IgD-negative memory B cell (primary cell): ENCODE measurements around the gene NOS3. TPM values are rescaled to one million over a fixed set of nuclear protein-coding genes. Genes with fewer than 3 reads are reported as not detected.
A peak's percentile ranks its signal among the peaks of the same experiment; 100 is the strongest.

Experiments used
- H3K27ac Mint-ChIP-seq, 3 donors: one replicate each; pipeline ENCODE4 v1.8.0; 2020 to 2022; ENCODE audit warnings: mild to moderate bottlenecking in 3 of 3, mixed read lengths in 3 of 3, moderate library complexity in 1 of 3
- H3K27me3 Mint-ChIP-seq: one replicate; pipeline ENCODE4 v1.8.0; 2021; ENCODE audit warnings: mixed read lengths
- H3K36me3 Mint-ChIP-seq: one replicate; pipeline ENCODE4 v1.8.0; 2020; ENCODE audit warnings: mild to moderate bottlenecking, mixed read lengths
- H3K4me1 Mint-ChIP-seq, 3 donors: one replicate each; pipeline ENCODE4 v1.8.0; 2020 to 2022; ENCODE audit warnings: mixed read lengths in 3 of 3, mild to moderate bottlenecking in 1 of 3
- H3K4me3 Mint-ChIP-seq, 4 donors: one replicate each; pipeline ENCODE4 v1.8.0; 2020 to 2022; ENCODE audit warnings: mild to moderate bottlenecking in 4 of 4, mixed read lengths in 4 of 4, moderate library complexity in 3 of 4
- H3K9me3 Mint-ChIP-seq, 3 donors: one replicate each; pipeline ENCODE4 v1.8.0; 2020 to 2021; ENCODE audit warnings: mixed read lengths in 3 of 3, mild to moderate bottlenecking in 1 of 3
- polyA plus RNA-seq: library from polyadenylated mRNA; unstranded; fragments of 300-500 nt; fragmentation: Illumina TruSeq; gene quantifications from one replicate; pipeline ENCODE4 v1.2.3, GENCODE V29; 2021

Gene NOS3
- polyA plus RNA-seq, 1 donor from 2014 or later, result 2.0 TPM

DNA sequence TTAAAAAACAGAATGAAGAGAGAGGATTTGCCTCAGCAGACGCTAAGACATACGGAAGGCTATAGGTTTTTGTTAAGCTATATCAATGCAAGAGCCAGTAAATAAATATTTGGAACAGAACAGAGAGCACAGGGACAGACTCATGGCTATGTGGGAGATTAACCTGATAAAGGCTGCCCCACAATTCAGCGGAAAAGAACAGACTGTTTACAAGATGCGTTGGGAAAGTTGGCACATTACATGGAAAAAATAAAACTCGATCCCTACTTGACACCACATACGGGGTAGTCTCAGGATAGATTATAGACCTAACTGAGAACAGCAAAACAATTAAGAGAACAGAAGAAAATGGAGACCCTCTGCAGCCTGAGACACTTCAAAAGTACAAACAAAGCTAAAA, 23.5 kb upstream of the NOS3 start:
- Mint-ChIP-seq H3K4me3 (no peak overlapping the region), H3K27ac (no peak overlapping the region), H3K4me1 (peaks cover 0 to 10% (median 1%) of the 10 kb centered on the region in 3 donors), H3K36me3 (peaks cover 2% of the 10 kb centered on the region), H3K9me3 (no peaks in the 10 kb centered on the region), H3K27me3 (peaks cover 8% of the 10 kb centered on the region)

GRCh38 chr7:150968056-150968733, 22.6 kb upstream of the NOS3 start:
- peaks cover 1 to 12% (median 3%) of the 10 kb centered on the region in 3 donors for H3K4me1 Mint-ChIP-seq
- H3K9me3 Mint-ChIP-seq, result no peaks in the 10 kb centered on the region
- H3K4me3 Mint-ChIP-seq, result no peak overlapping the region
- peaks cover 6% of the 10 kb centered on the region for H3K27me3 Mint-ChIP-seq
- H3K27ac Mint-ChIP-seq, result peak overlapping the region in 1 of 3 donors; percentile 31
- peaks cover 2% of the 10 kb centered on the region for H3K36me3 Mint-ChIP-seq

DNA sequence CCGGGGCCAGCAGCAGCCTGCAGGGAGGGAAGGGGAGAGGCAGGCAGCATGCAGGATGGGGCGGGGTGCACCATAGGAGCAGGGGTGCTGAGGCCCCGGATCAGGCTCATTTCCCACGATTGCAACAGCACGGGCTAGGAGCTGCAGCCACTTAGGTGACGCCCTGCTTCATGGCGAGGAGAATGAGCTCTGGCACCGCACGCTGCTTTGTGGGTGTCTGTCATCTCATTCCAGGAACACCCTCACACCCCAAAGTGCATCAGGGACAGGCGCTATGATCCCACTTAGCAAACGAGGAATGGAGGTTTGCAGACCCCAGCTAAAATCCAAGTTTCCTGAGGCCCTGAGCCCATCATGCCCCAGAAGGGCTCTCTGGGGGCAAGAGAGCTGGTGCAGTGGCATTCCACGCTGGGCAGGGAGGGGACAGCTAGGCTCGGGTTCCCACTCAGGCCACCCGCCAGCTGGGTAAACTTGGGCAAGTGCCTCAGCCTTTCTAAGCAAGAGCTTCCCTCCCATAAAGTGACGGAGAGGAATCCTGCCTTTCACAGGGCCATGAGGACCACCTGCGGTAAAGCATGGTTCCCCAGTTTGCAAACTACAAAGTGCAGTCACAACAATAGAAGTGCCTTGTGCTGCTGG, 22.0 kb upstream of the NOS3 start:
- no peak overlapping the region for H3K4me3 Mint-ChIP-seq
- peaks cover 2% of the 10 kb centered on the region for H3K36me3 Mint-ChIP-seq
- H3K27me3 Mint-ChIP-seq, result peaks cover 5% of the 10 kb centered on the region
- no peaks in the 10 kb centered on the region for H3K9me3 Mint-ChIP-seq
- no peak overlapping the region for H3K27ac Mint-ChIP-seq
- peaks cover 2 to 17% (median 8%) of the 10 kb centered on the region in 3 donors for H3K4me1 Mint-ChIP-seq

DNA sequence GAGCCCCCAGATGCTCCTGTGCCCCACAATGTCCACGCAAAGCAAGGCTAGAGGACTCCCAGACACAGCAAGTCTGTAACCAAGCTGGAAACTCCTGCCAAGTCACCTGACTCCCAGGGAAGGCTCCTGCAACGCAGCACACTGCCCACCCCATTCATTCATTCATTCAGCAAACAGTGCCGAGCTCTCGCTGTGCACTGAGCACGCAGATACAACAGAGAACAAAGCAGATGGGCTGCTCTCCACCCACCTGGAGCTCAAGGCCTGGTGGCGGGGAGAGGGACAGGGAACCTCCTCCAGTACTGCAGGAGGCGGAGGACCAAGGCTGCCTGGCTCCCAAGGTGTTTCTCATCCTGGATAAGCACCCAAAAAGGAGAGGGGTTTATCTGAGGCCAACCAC, 21.3 kb upstream of the NOS3 start:
- Mint-ChIP-seq H3K36me3 (peaks cover 2% of the 10 kb centered on the region), H3K27ac (no peak overlapping the region), H3K27me3 (peaks cover 3% of the 10 kb centered on the region), H3K9me3 (no peaks in the 10 kb centered on the region), H3K4me3 (no peak overlapping the region), H3K4me1 (peaks cover 6 to 21% (median 15%) of the 10 kb centered on the region in 3 donors)

DNA sequence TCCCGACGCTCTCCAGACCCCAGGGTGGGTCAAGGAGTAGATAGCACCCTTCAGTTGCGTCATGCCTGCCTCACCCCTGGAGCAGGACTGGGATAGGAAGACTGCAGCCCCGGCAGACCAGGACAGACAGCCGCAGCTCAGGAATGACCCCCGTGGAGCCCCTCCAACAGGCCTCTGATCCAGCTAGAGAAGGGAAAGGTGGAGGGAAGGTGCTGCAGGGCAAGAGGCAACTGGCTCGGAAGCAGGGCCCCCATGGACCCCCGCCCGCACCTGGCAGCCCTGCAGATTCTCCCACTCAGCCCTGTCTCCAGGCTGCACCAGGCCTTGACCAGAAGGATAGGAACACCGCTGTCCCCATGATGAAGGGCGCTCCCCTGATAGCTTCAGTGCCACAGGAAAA, 20.4 kb upstream of the NOS3 start:
- Mint-ChIP-seq H3K4me1 (peaks cover 11 to 23% (median 20%) of the 10 kb centered on the region in 3 donors), H3K27ac (no peak overlapping the region), H3K36me3 (peaks cover 2% of the 10 kb centered on the region), H3K9me3 (no peaks in the 10 kb centered on the region), H3K27me3 (no peaks in the 10 kb centered on the region), H3K4me3 (no peak overlapping the region)

GRCh38 chr7:150971242-150972022, 19.4 kb upstream of the NOS3 start:
- H3K4me3 Mint-ChIP-seq, result no peak overlapping the region
- H3K27me3 Mint-ChIP-seq, result peaks cover 6% of the 10 kb centered on the region
- peaks cover 11 to 23% (median 23%) of the 10 kb centered on the region in 3 donors for H3K4me1 Mint-ChIP-seq
- peaks cover 0 to 1% (median 0%) of the 10 kb centered on the region in 3 donors for H3K9me3 Mint-ChIP-seq
- H3K27ac Mint-ChIP-seq, result peak overlapping the region in 2 of 3 donors; percentile 44 to 67
- peaks cover 2% of the 10 kb centered on the region for H3K36me3 Mint-ChIP-seq

- H3K27me3 Mint-ChIP-seq, result peaks cover 10% of the 10 kb centered on the region
- H3K4me1 Mint-ChIP-seq, result peaks cover 13 to 27% (median 23%) of the 10 kb centered on the region in 3 donors
- H3K36me3 Mint-ChIP-seq, result peaks cover 2% of the 10 kb centered on the region
- H3K27ac Mint-ChIP-seq, result peak overlapping the region in 1 of 3 donors; percentile 87
- H3K4me3 Mint-ChIP-seq, result peak overlapping the region in 1 of 4 donors; percentile 88
- H3K9me3 Mint-ChIP-seq, result peaks cover 0 to 1% (median 0%) of the 10 kb centered on the region in 3 donors
These were observed 18.8 kb upstream of the NOS3 start for GRCh38 chr7:150972023-150972468.

DNA sequence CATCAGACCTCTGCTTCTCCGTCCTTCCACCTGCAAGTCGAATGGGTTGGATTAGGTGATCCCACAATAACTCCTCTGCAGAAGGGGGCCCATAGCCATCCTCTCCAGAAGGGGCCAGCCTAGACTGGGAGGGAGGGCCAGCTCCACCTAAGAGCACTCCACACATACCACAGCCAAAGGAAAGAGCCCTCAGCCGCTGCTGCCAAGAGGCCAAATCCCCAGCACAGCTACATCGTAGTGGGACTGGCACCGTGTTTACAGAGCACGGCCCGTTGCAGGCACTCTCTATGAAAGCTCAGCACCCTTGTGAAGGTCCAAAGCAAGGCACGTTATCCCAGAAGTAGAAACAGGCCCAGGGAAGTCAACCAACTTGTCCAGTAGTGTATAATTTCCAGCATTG, 18.1 kb upstream of the NOS3 start:
- H3K36me3 Mint-ChIP-seq, result peaks cover 2% of the 10 kb centered on the region
- H3K9me3 Mint-ChIP-seq, result peaks cover 0 to 1% (median 0%) of the 10 kb centered on the region in 3 donors
- H3K4me3 Mint-ChIP-seq, result peak overlapping the region in 3 of 4 donors; percentile 28 to 88 (median 38)
- peaks cover 13 to 30% (median 23%) of the 10 kb centered on the region in 3 donors for H3K4me1 Mint-ChIP-seq
- peaks cover 14% of the 10 kb centered on the region for H3K27me3 Mint-ChIP-seq
- H3K27ac Mint-ChIP-seq, result peak overlapping the region in 1 of 3 donors; percentile 87

DNA sequence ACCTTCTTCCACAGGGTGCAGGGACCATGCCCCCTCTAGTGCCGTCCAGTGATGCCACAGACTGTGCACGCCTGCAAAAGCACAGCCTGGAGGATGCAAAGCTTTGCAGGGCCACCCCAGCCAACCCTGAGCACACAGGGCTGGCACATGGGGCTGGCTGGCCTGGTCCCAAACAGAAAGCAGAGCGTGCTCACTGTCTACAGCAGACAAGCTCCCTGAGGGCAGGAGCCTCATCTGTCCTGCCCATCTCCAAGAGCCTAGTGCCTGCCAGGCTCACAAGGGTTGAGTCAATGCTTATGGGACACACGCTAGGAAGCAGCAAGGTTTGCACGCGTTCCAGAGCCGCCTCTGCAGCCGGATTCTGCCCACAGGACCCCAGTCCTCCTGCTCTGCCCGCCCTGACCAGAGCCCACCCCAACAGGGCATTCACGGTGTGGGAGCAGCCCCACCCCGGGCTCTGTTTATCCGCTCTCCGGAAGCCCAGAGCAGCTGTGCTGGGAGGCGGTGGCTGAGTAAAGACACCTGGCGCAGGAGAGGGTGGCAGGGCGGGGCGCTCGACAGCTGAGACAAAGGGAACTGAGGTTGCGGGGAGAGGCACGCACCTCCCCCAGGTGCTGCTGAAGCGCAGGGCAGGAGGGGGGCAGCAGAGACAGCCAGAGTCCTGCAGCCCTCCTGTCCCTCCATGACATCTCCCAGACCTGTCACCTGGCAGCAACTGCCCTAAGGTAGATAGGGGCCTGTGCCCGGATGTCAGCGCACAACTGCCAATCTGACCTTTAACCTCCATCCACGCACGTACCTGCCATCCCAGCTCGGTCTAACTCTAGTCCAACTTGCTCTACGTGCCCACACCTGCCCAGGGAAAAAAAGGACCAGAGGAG, 17.0 kb upstream of the NOS3 start:
- peak overlapping the region; percentile 86 to 96 (median 92) for H3K4me3 Mint-ChIP-seq
- no peaks in the 10 kb centered on the region for H3K36me3 Mint-ChIP-seq
- H3K9me3 Mint-ChIP-seq, result peaks cover 0 to 1% (median 0%) of the 10 kb centered on the region in 3 donors
- H3K27me3 Mint-ChIP-seq, result peaks cover 17% of the 10 kb centered on the region
- H3K4me1 Mint-ChIP-seq, result peaks cover 15 to 29% (median 27%) of the 10 kb centered on the region in 3 donors
- H3K27ac Mint-ChIP-seq, result peak overlapping the region; percentile 87 to 96 (median 87)

DNA sequence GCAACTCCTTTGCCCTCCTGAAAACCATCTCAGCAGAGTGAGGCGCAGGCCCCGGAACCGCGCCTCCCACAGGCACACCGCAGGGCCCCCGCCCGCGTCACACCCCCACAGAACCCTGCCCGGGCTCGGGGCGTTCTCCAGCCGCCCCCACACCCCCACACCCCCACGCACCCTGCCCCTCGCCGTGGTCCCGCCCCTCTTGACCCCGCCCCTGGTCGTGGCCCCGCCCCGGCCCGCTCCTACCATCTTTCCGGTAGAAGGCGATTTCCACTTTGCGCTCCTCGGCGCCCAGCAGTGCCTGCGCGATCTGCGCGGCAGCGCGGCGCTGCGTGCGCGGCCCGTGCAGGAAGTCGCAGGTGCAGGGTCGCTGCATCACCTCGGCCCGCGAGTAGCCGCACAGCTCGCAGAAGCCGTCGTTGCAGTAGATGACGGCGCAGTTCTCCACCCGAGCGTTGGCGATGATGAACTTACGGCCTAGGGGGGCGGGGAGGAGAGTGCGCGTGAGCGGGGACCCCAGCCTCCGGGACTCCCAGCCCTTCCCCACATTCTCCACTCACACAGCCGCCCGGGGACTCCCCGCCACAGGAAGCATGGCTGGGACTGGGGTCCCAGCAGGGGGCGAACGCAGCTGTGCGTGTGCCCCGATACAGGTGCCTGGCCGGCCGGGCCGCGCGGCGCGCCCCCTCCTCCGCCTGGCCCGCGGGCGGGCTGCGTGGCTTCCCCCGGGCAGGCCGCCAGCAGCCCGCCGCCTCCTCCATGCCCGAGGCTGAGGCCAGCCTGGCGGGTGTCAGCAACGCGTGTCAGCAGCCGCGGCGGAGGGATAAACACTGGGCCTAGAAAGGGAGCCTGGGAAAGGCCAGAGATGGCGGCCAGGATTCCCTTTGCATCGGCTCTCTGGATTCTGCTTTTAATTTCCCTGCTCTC, 16.1 kb upstream of the NOS3 start:
- peaks cover 0 to 1% (median 0%) of the 10 kb centered on the region in 3 donors for H3K9me3 Mint-ChIP-seq
- peak overlapping the region; percentile 86 to 96 (median 92) for H3K4me3 Mint-ChIP-seq
- H3K4me1 Mint-ChIP-seq, result peaks cover 16 to 29% (median 28%) of the 10 kb centered on the region in 3 donors
- H3K36me3 Mint-ChIP-seq, result no peaks in the 10 kb centered on the region
- H3K27ac Mint-ChIP-seq, result peak overlapping the region; percentile 87 to 96 (median 87)
- peaks cover 21% of the 10 kb centered on the region for H3K27me3 Mint-ChIP-seq

- no peaks in the 10 kb centered on the region for H3K36me3 Mint-ChIP-seq
- peak overlapping the region; percentile 74 to 92 (median 89) for H3K4me3 Mint-ChIP-seq
- peaks cover 24% of the 10 kb centered on the region for H3K27me3 Mint-ChIP-seq
- peaks cover 16 to 29% (median 28%) of the 10 kb centered on the region in 3 donors for H3K4me1 Mint-ChIP-seq
- peaks cover 0 to 1% (median 0%) of the 10 kb centered on the region in 3 donors for H3K9me3 Mint-ChIP-seq
- peak overlapping the region in 2 of 3 donors; percentile 67 to 87 for H3K27ac Mint-ChIP-seq
These were observed 15.1 kb upstream of the NOS3 start for GRCh38 chr7:150975536-150976319.

- Mint-ChIP-seq H3K4me1 (peaks cover 16 to 28% (median 26%) of the 10 kb centered on the region in 3 donors), H3K4me3 (peak overlapping the region; percentile 75 to 88 (median 81)), H3K9me3 (peaks cover 0 to 1% (median 0%) of the 10 kb centered on the region in 3 donors), H3K36me3 (no peaks in the 10 kb centered on the region), H3K27ac (peak overlapping the region; percentile 31 to 62 (median 55)), H3K27me3 (peaks cover 33% of the 10 kb centered on the region)
These were observed 14.1 kb upstream of the NOS3 start for GRCh38 chr7:150976529-150977381.
